DND-41 (cell line): ENCODE measurements around the gene CEP170B.

Experiments
- ATAC-seq: fragments of 200-7000 bp; cut with Tn5 transposase; 3 replicates; pipeline ENCODE4 v1.9.1; 2021; ENCODE audit warnings: low read depth; ENCODE audit not compliant: insufficient read depth
- DNase-seq: peaks from one replicate; pipeline ENCODE4 v3.0.0-alpha.2; 2020
- H2AFZ ChIP-seq: 2 replicates; pipeline ENCODE4 v1.6.0; 2012; ENCODE audit warnings: low read depth, low read length
- H3K27ac ChIP-seq: 2 replicates; pipeline ENCODE4 v1.5.1; 2012; ENCODE audit warnings: low read length, inconsistent platforms
- H3K27me3 ChIP-seq: fragments of 200-600 bp; sonication (generic); 2 replicates; pipeline ENCODE4 v1.6.0; 2012; ENCODE audit warnings: low read length, mild to moderate bottlenecking, inconsistent platforms; ENCODE audit not compliant: insufficient read depth, poor library complexity
- H3K36me3 ChIP-seq: 2 replicates; pipeline ENCODE4 v1.5.1; 2012; ENCODE audit warnings: low read length, inconsistent platforms; ENCODE audit not compliant: insufficient read depth
- H3K4me1 ChIP-seq: 2 replicates; pipeline ENCODE4 v1.5.1; 2012; ENCODE audit warnings: mild to moderate bottlenecking, low read length; ENCODE audit not compliant: insufficient read depth
- H3K4me2 ChIP-seq: 2 replicates; pipeline ENCODE4 v1.6.0; 2012; ENCODE audit warnings: mild to moderate bottlenecking, moderate library complexity, low read length, inconsistent platforms; ENCODE audit not compliant: insufficient read depth
- H3K4me3 ChIP-seq, 2 experiments: fragments of 200-600 bp in 1 of 2; shearing (Covaris generic) in 1 of 2; 2 replicates each; pipeline ENCODE4 v1.5.1; 2012 to 2016; ENCODE audit warnings: inconsistent platforms in 2 of 2, low read length in 2 of 2, mild to moderate bottlenecking in 2 of 2, low read depth in 1 of 2, moderate library complexity in 1 of 2
- H3K79me2 ChIP-seq: 2 replicates; pipeline ENCODE4 v1.6.0; 2012; ENCODE audit warnings: low read length, inconsistent platforms; ENCODE audit not compliant: insufficient read depth
- H3K9ac ChIP-seq: 2 replicates; pipeline ENCODE4 v1.6.0; 2012; ENCODE audit warnings: low read depth, mild to moderate bottlenecking, inconsistent platforms, low read length, moderate library complexity
- H3K9me3 ChIP-seq: 2 replicates; pipeline ENCODE4 v1.5.1; 2012; ENCODE audit warnings: low read length, moderate library complexity, mild to moderate bottlenecking, inconsistent platforms; ENCODE audit not compliant: insufficient read depth, severe bottlenecking
- H4K20me1 ChIP-seq: 2 replicates; pipeline ENCODE4 v1.6.0; 2012; ENCODE audit warnings: low read length; ENCODE audit not compliant: insufficient read depth
- EZH2 ChIP-seq: IDR thresholded peaks from 3 replicates; pipeline ENCODE4 v1.6.1; 2012; ENCODE audit warnings: borderline replicate concordance, low read depth, mild to moderate bottlenecking, moderate library complexity, low read length, inconsistent platforms; ENCODE audit not compliant: severe bottlenecking
- TF ChIP-seq, protein P1 (sequence below): IDR thresholded peaks from 2 replicates; pipeline ENCODE4 v1.5.1; 2012; ENCODE audit warnings: borderline replicate concordance, low read length, moderate library complexity, mild to moderate bottlenecking; ENCODE audit not compliant: poor library complexity, severe bottlenecking; ENCODE audit errors: extremely low read depth

CEP170B gene

DNA sequence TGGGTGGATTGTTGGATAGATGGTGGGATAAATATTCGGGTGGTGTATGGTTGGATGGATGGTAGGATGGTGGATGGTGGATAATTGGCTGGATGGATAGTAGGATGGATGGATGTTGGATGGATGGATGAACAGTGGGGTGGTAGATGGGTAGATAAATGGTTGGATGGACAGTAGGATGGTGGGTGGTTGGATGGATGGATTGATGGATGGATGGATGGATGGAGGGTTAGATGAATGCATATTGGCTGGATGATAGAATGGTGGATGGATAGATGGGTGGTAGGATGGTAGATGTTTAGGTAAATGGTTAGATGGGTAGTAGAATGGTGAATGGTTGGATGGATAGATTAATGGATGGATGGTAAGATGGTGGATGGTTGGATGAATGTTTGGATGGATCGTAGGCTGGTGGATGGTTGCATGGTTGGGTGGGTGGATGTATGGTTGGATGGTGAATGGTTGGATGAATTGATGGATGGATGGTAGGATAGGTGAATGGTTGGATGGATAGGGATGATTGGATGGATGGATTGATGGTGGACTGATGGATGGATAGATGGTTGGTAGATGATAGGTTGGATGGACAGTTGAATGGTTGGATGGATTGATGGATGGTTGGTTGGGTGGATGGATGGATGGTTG, 40.6 kb upstream of the CEP170B start:
- no peak for ATAC-seq

DNA sequence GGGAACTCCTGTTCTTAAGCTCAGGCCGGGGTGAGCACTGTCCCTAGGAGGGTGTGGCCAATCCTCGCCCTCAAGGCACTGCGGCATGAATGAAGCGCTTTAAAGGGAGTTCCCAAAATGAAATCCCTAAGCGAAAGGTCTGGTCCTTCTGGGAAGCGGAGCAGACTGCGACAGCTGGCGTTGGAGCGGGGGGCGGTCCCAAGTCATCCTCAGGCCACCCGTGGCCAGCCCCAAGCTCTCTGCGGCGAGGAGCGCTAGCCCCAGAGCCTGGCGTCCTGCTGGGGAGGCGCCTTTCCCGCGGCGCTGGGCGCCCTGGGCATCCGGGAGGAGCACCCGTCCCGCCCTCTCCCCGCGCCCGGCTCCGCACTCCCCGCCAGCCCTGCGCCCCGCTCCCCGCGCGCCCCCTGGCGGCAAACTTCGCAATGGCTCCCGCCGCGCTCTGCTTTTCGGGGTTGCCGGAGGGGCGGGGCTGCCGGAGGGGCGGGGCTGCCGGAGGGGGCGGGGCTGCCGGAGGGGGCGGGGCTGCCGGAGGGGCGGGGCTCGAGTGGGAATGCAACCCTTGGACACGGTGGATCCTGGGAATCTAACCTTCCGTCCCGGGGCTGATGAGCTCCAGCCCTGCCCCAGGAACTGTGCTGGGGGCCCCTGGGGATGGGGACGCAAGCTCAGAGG, 38.7 kb upstream of the CEP170B start:
- Histone ChIP-seq H2AFZ (peak overlapping the region; percentile 69), H3K9ac (peak overlapping the region; percentile 44), H3K79me2 (no peaks in the 10 kb centered on the region), H3K9me3 (no peaks in the 10 kb centered on the region), H3K4me1 (peaks cover 8% of the 10 kb centered on the region), H3K4me2 (peak overlapping the region; percentile 71), H4K20me1 (no peaks in the 10 kb centered on the region), H3K27ac (no peak overlapping the region), H3K4me3 (peak overlapping the region in 1 of 2 experiments; percentile 51; a peak in 2 of 4 replicates), H3K27me3 (no peaks in the 10 kb centered on the region), H3K36me3 (no peaks in the 10 kb centered on the region)
- ATAC-seq (peak; percentile 89), DNase-seq (peak; percentile 84)
- TF ChIP-seq, protein P1, sequence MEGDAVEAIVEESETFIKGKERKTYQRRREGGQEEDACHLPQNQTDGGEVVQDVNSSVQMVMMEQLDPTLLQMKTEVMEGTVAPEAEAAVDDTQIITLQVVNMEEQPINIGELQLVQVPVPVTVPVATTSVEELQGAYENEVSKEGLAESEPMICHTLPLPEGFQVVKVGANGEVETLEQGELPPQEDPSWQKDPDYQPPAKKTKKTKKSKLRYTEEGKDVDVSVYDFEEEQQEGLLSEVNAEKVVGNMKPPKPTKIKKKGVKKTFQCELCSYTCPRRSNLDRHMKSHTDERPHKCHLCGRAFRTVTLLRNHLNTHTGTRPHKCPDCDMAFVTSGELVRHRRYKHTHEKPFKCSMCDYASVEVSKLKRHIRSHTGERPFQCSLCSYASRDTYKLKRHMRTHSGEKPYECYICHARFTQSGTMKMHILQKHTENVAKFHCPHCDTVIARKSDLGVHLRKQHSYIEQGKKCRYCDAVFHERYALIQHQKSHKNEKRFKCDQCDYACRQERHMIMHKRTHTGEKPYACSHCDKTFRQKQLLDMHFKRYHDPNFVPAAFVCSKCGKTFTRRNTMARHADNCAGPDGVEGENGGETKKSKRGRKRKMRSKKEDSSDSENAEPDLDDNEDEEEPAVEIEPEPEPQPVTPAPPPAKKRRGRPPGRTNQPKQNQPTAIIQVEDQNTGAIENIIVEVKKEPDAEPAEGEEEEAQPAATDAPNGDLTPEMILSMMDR = peak; percentile 56
- TF ChIP-seq EZH2 = no peak

More for the DNA sequence above, 40.6 kb upstream of the CEP170B start:
- Histone ChIP-seq H3K4me2 (no peak overlapping the region), H3K36me3 (no peaks in the 10 kb centered on the region), H3K79me2 (no peaks in the 10 kb centered on the region), H3K4me3 (no peak overlapping the region), H3K27me3 (no peaks in the 10 kb centered on the region), H3K9me3 (no peaks in the 10 kb centered on the region), H3K4me1 (peaks cover 8% of the 10 kb centered on the region), H4K20me1 (no peaks in the 10 kb centered on the region), H3K27ac (no peak overlapping the region), H3K9ac (no peak overlapping the region), H2AFZ (no peak overlapping the region)
- no peak for DNase-seq
- TF ChIP-seq, protein P1 = no peak
- TF ChIP-seq EZH2 = no peak

DNA sequence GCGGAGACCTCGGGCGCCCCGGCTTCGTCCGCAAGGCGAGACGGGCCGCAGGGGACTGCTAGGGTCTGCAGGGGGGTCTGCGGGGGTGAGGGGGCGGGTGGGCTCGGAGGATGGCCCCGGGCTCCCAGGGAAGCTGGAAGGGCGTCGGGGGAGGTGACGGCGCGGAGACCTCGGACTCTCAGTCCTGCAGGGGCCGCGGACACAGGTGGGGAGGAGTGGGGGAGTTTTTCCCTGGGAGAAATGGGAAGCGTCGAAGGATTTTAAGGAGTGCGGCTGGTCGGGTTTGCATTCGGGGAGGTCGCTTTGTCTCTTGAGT, 38.2 kb upstream of the CEP170B start:
- Histone ChIP-seq H3K79me2 (no peaks in the 10 kb centered on the region), H2AFZ (no peak overlapping the region), H3K27ac (no peak overlapping the region), H3K9me3 (no peaks in the 10 kb centered on the region), H3K36me3 (no peaks in the 10 kb centered on the region), H4K20me1 (no peaks in the 10 kb centered on the region), H3K4me1 (peaks cover 8% of the 10 kb centered on the region), H3K4me2 (no peak overlapping the region), H3K4me3 (no peak overlapping the region), H3K27me3 (no peaks in the 10 kb centered on the region), H3K9ac (no peak overlapping the region)
- no peak for ATAC-seq
- no peak for DNase-seq
- TF ChIP-seq EZH2 = no peak
- TF ChIP-seq, protein P1 = no peak
